Heart left ventricle (tissue), 16 donors: Measurements from ENCODE around the gene CABP4. TPM values are rescaled to one million over a fixed set of nuclear protein-coding genes. Genes with fewer than 3 reads are reported as not detected.

Experiments
- ATAC-seq, 4 donors: fragments of 200-7000 bp; cut with Tn5 transposase; one replicate each; pipeline ENCODE4 v1.9.1; 2020 to 2022; ENCODE audit warnings: moderate library complexity in 4 of 4, mild to moderate bottlenecking in 3 of 4, moderate number of reproducible peaks in 1 of 4
- DNase-seq, 5 donors: peaks; one replicate each; pipeline ENCODE4 v3.0.0-alpha.2; 2020
- H3K27ac ChIP-seq, 12 donors: fragments of 200-600 bp; sonication (generic) in 4 of 12; one replicate each; pipeline versions ENCODE4 v1.5.0 to v1.8.0; 2016 to 2022; ENCODE audit warnings: mild to moderate bottlenecking in 2 of 12
- H3K27me3 ChIP-seq, 9 donors: fragments of 200-600 bp; sonication (generic) in 2 of 9; one replicate each; pipeline versions ENCODE4 v1.5.1 to v1.8.0; 2016 to 2022; ENCODE audit warnings: mild to moderate bottlenecking in 3 of 9
- H3K36me3 ChIP-seq, 9 donors: fragments of 200-600 bp; sonication (generic) in 2 of 9; one replicate each; pipeline versions ENCODE4 v1.5.0 to v1.8.0; 2018 to 2022; ENCODE audit warnings: mild to moderate bottlenecking in 2 of 9
- H3K4me1 ChIP-seq, 12 donors: fragments of 200-600 bp; sonication (generic) in 4 of 12; one replicate each; pipeline versions ENCODE4 v1.5.0 to v1.8.0; 2016 to 2022; ENCODE audit warnings: mild to moderate bottlenecking in 3 of 12
- H3K4me3 ChIP-seq, 12 donors: fragments of 200-600 bp; sonication (generic) in 4 of 12; one replicate each; pipeline versions ENCODE4 v1.5.0 to v1.8.0; 2017 to 2022; ENCODE audit warnings: mild to moderate bottlenecking in 9 of 12, moderate library complexity in 4 of 12
- H3K9me3 ChIP-seq, 12 donors: fragments of 200-600 bp; sonication (generic) in 4 of 12; one replicate each; pipeline versions ENCODE4 v1.5.0 to v1.8.0; 2016 to 2022; ENCODE audit warnings: mild to moderate bottlenecking in 1 of 12
- POLR2A ChIP-seq, 2 donors: fragments of 450-650 bp; IDR thresholded peaks; one replicate each; pipeline ENCODE4 v1.6.1; 2017; ENCODE audit warnings: antibody characterized with exemption in 2 of 2, mild to moderate bottlenecking in 2 of 2, moderate library complexity in 2 of 2
- WGBS, 4 donors: extraction: QIAGEN DNeasy Blood & Tissue Kit in 2 of 4; methylation state at CpG; one replicate each; pipeline versions ENCODE4 v1.1.5 to v1.1.7; 2013 to 2018; 5-methylcytosine and 5-hydroxymethylcytosine counted together
- intact Hi-C, 10 donors: fragments of 100-400 bp; cut with DNase I; formaldehyde crosslinking; loops; one replicate each; pipeline versions ENCODE4 v1.11.1 to v1.14.2; 2022
- polyA plus RNA-seq, 2 donors: library from polyadenylated mRNA; stranded (reverse); fragments of 200-250 nt; gene quantifications; one replicate each; pipeline ENCODE4 v1.2.3, GENCODE V29; 2013
- total RNA-seq, 9 donors: library from RNA; depleted of rRNA in 2 of 9; stranded (reverse); fragments of >200 nt in 2 of 9; fragmentation: NEBNext Ultra II Directional in 3 of 9; extraction: Animal tissue kit (Norgen Biotek cat#: 25700) in 3 of 9; gene quantifications; one replicate each; pipeline versions ENCODE4 v1.1.0 to v1.2.4, GENCODE V29; 2016 to 2023
- TF ChIP-seq, protein P1 (sequence below), 12 donors: fragments of 200-600 bp; sonication (generic) in 4 of 12; IDR thresholded peaks; one replicate each; pipeline versions ENCODE4 v1.5.0 to v1.8.0; 2018 to 2022; ENCODE audit warnings: antibody characterized with exemption in 12 of 12, mild to moderate bottlenecking in 5 of 12
- donor health status: ischemic (EF 13 %, LVEDD 7.1; RV severe dilation, severe dysfunction).
- donor health status: healthy with polysubstance abuse.
- donor health status: DM: no; HTN: yes; CAD: no.
- donor health status: DM: no; HTN: no; CAD: no.
- donor health status: ischemic (EF 25% LVEDD 6.9; RV normal size, moderate dysfunction).
- donor health status: ischemic (EF 25% LVEDD 5.7; RV mildly dilated, moderate dysfunction).
- donor health status: healthy.
- donor health status: DM: yes; HTN: yes; CAD: no.
- donor health status: ischemic (EF 35%, LVEDD 5.7; RV mildly dilated, moderate dysfunction).
- donor health status: nonischemic (EF 11% LVEDD 7.7; RV severe dilation, severe dysfunction).
- donor health status: DM: yes; HTN: yes; CAD: no.
- donor health status: PGD.
- donor health status: ischemic (EF 29% LVEDD 5.4; RV normal size, mild dysfunction).
- donor health status: nonischemic (EF 23%, LVEDD 6.1; RV moderate dilation, normal function).

CABP4 gene
- total and polyA plus RNA-seq, 11 donors, result 0.25 to 4.2 (median 0.51) TPM; not detected in 1

- no peak for ATAC-seq
- intact Hi-C loops, result no loop called here
- Histone ChIP-seq H3K27me3 (no peaks in the 10 kb centered on the region), H3K4me1 (peaks cover 0 to 68% (median 24%) of the 10 kb centered on the region in 12 donors), H3K27ac (peak overlapping the region in 1 of 12 donors; percentile 18), H3K4me3 (no peak overlapping the region), H3K9me3 (no peaks in the 10 kb centered on the region), H3K36me3 (peaks cover 0 to 45% (median 8%) of the 10 kb centered on the region in 9 donors)
- DNase-seq, result no peak
- WGBS, 4 donors, result 89 to 95% (median 93%) methylated on average over 10 to 21 of the region's 21 CpGs
- no peak for TF ChIP-seq POLR2A (IDR thresholded peaks at IDR 0.05)
- TF ChIP-seq, protein P1, sequence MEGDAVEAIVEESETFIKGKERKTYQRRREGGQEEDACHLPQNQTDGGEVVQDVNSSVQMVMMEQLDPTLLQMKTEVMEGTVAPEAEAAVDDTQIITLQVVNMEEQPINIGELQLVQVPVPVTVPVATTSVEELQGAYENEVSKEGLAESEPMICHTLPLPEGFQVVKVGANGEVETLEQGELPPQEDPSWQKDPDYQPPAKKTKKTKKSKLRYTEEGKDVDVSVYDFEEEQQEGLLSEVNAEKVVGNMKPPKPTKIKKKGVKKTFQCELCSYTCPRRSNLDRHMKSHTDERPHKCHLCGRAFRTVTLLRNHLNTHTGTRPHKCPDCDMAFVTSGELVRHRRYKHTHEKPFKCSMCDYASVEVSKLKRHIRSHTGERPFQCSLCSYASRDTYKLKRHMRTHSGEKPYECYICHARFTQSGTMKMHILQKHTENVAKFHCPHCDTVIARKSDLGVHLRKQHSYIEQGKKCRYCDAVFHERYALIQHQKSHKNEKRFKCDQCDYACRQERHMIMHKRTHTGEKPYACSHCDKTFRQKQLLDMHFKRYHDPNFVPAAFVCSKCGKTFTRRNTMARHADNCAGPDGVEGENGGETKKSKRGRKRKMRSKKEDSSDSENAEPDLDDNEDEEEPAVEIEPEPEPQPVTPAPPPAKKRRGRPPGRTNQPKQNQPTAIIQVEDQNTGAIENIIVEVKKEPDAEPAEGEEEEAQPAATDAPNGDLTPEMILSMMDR (IDR thresholded peaks at IDR 0.05), result no peak
Observed at GRCh38 chr11:67441098-67441563, 14.0 kb upstream of the CABP4 start.

GRCh38 chr11:67441731-67442351 lies 13.3 kb upstream of the CABP4 start:
- peak overlapping the region in 3 of 12 donors; percentile 74 to 86 (median 81) for H3K4me3 ChIP-seq
- intact Hi-C loops, result loop anchor here in 1 of 10 donors (1.0 to 2.0 kb wide), 2 partner anchors 13 to 27 kb away; partner anchors contain the start of gene TMEM134
- no peaks in the 10 kb centered on the region for H3K27me3 ChIP-seq
- peaks cover 0 to 44% (median 8%) of the 10 kb centered on the region in 9 donors for H3K36me3 ChIP-seq
- no peaks in the 10 kb centered on the region for H3K9me3 ChIP-seq
- DNase-seq (peak in 1 of 5 donors; percentile 31), ATAC-seq (no peak)
- TF ChIP-seq POLR2A (IDR thresholded peaks at IDR 0.05), result no peak
- TF ChIP-seq, protein P1 (IDR thresholded peaks at IDR 0.05), result no peak
- H3K27ac ChIP-seq, result peak overlapping the region in 1 of 12 donors; percentile 10
- WGBS, 4 donors, result 88 to 92% (median 88%) methylated on average over 21 to 28 of the region's 28 CpGs
- peaks cover 0 to 66% (median 22%) of the 10 kb centered on the region in 12 donors for H3K4me1 ChIP-seq

DNA sequence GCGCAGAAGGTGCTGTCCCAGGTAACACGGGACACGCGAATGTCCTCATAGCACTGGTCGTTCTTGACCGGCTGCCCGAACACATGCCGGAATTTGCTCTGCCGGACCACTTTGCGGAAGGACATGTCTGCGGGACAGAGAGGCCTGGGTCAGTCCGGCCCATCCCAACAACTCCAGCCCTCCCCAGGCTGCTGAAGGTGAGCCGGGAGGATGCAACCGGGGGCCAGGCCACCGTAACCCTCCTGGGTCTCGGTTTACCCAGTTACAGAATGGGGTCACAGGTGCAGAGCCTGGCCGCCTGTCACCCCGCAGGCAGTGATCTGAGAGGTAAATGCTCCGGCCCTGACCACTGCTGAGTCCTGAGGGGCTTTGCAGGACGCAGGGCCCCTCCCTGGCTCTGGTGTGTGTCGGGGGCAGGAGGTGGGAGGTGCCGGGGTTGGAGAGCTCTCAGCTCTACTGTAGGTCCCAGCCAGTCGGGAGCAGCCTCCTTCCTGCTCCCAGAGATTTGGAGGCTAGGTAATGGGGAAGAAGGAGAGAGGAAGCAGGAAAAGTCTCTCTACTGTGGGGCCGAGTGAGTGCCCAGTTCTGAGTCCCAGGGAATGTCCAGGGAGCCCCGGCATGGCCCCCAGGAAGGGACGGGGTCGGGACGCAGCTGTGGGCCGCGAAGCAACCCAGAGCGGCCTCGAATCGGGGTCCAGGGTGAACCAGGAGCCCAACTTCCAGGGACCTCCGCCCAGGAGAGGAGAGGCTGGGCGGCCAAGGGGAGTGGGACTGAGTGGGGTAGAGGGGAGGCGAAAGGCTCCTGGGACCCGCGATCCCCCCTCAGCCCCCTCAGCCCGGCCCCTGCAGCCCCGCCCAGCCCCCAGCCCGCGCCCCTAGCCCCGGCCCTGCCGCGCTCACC lies 12.4 kb upstream of the CABP4 start:
- H3K9me3 ChIP-seq, result no peaks in the 10 kb centered on the region
- peak overlapping the region; percentile 62 to 97 (median 84) for H3K4me3 ChIP-seq
- ATAC-seq (peak in 1 of 4 donors; percentile 4), DNase-seq (peak in 1 of 5 donors; percentile 21)
- H3K36me3 ChIP-seq, result peaks cover 0 to 38% (median 6%) of the 10 kb centered on the region in 9 donors
- no peaks in the 10 kb centered on the region for H3K27me3 ChIP-seq
- no peak for TF ChIP-seq POLR2A (IDR thresholded peaks at IDR 0.05)
- 15 to 48% (median 36%) methylated on average over 21 to 45 of the region's 45 CpGs for WGBS, 4 donors
- peak overlapping the region; percentile 83 to 99 (median 96) for H3K27ac ChIP-seq
- H3K4me1 ChIP-seq, result peaks cover 0 to 57% (median 20%) of the 10 kb centered on the region in 12 donors
- intact Hi-C loops, result loop anchor here in 2 of 10 donors (1.0 to 2.0 kb wide), 3 partner anchors 13 to 26 kb away; partner anchors contain the start of genes RPS6KB2 (in 1 of the 2) and TMEM134 (in 1 of the 2)

- no peak for DNase-seq
- Histone ChIP-seq H3K4me3 (no peak overlapping the region), H3K27me3 (no peaks in the 10 kb centered on the region), H3K9me3 (no peaks in the 10 kb centered on the region), H3K36me3 (peaks cover 0 to 17% (median 5%) of the 10 kb centered on the region in 9 donors), H3K4me1 (peaks cover 0 to 59% (median 15%) of the 10 kb centered on the region in 12 donors), H3K27ac (no peak overlapping the region)
- no peak for TF ChIP-seq POLR2A (IDR thresholded peaks at IDR 0.05)
- no peak for ATAC-seq
- intact Hi-C loops, result no loop called here
- 83 to 97% (median 88%) methylated on average over 5 of the region's 5 CpGs for WGBS, 4 donors
Observed at GRCh38 chr11:67445515-67445914, 9.6 kb upstream of the CABP4 start.
